Activated naive CD8-positive, alpha-beta T cell treated with anti-CD3 and anti-CD28 coated beads, Interleukin-2, amount 50 U/mL, for 16 hours (primary cell): ENCODE measurements around the gene GIT1.

Experiments used
- DNase-seq: peaks from one replicate; pipeline ENCODE4 v3.0.0-alpha.2; 2020; ENCODE audit warnings: low read depth, low spot score

The GIT1 gene

DNA sequence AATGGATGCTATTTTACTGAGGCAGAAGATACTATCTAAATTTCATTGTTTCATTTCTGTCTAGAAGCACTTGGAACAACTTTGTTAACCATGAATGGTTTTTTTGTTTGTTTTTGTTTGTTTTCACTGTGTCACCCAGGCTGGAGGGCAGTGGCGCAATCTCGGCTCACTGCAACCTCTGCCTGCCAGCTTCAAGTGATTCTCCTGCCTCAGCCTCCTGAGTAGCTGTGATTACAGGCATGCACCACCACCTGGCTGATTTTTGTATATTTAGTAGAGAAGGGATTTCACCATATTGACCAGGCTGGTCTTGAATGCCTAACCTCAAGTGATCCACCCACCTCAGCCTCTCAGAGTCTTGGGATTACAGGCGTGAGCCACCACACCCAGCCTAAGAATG is 63.1 kb downstream of the GIT1 start:
- DNase-seq: no peak

DNA sequence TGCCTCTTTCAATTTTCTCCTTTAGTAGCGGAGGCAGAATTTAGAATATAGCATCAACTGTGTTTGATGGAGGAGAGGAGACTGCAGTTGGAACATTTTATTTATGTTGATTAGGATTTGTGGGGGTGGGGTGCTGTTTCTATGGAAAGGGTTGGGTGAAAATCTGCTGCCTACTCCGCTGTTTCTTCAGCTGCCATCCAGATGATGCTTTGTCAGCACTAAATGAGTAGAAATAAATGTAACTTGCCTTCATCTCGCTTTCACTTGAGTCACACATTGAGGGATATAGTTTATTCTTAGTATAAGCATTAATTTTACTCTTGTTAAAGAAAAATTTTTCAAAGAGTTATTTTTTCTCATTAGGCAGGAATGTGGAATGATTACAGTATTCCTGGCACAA is 64.8 kb downstream of the GIT1 start:
- DNase-seq: no peak
